Gastroesophageal sphincter (tissue), 4 donors: ENCODE results near the gene LAMA4. TPM values are rescaled to one million over a fixed set of nuclear protein-coding genes. Genes with fewer than 3 reads are reported as not detected.
A peak's percentile ranks its signal among the peaks of the same experiment; 100 is the strongest.

ENCODE experiments used
- ATAC-seq: fragments of 150-250 bp; one replicate; pipeline ENCODE4 v1.9.1; 2016; ENCODE audit warnings: mild to moderate bottlenecking, moderate library complexity
- H3K27ac ChIP-seq, 4 donors: fragments of 200-600 bp; sonication (generic) in 3 of 4; 1 replicate in 3 of 4; 2 replicates in 1 of 4; pipeline ENCODE4 v1.5.1; 2016 to 2019
- H3K27me3 ChIP-seq: fragments of 200-600 bp; sonication (generic); one replicate; pipeline ENCODE4 v1.5.1; 2019
- H3K36me3 ChIP-seq, 2 donors: fragments of 200-600 bp; sonication (generic); one replicate each; pipeline ENCODE4 v1.5.1; 2019; ENCODE audit warnings: control low read depth in 1 of 2
- H3K4me1 ChIP-seq, 3 donors: fragments of 200-600 bp; sonication (generic); 1 replicate in 2 of 3; 2 replicates in 1 of 3; pipeline ENCODE4 v1.5.1; 2016 to 2019; ENCODE audit warnings: control low read depth in 2 of 3
- H3K4me3 ChIP-seq, 2 donors: fragments of 200-600 bp; sonication (generic); one replicate each; pipeline ENCODE4 v1.5.1; 2019; ENCODE audit warnings: mild to moderate bottlenecking in 1 of 2, moderate library complexity in 1 of 2
- H3K9me3 ChIP-seq, 3 donors: fragments of 200-600 bp; sonication (generic); one replicate each; pipeline ENCODE4 v1.5.1; 2017 to 2019; ENCODE audit warnings: control low read depth in 2 of 3
- CTCF ChIP-seq, 4 experiments: fragments of 200-600 bp in 2 of 4; fragments of 450-650 bp in 2 of 4; sonication (generic) in 1 of 4; IDR thresholded peaks; one replicate each; pipeline ENCODE4 v1.5.1; 2017 to 2019; ENCODE audit warnings: antibody characterized with exemption in 4 of 4, mild to moderate bottlenecking in 2 of 4, moderate library complexity in 2 of 4
- EP300 ChIP-seq: sonication (generic); formaldehyde crosslinking; IDR thresholded peaks from one replicate; pipeline ENCODE4 v1.6.1; 2017; ENCODE audit warnings: antibody characterized with exemption, mild to moderate bottlenecking
- POLR2A ChIP-seq, 2 donors: fragments of 450-650 bp; IDR thresholded peaks; one replicate each; pipeline ENCODE4 v1.6.1; 2017; ENCODE audit warnings: antibody characterized with exemption in 2 of 2, mild to moderate bottlenecking in 2 of 2, moderate library complexity in 1 of 2
- POLR2AphosphoS5 ChIP-seq: sonication (generic); formaldehyde crosslinking; IDR thresholded peaks from one replicate; pipeline ENCODE4 v1.6.1; 2017; ENCODE audit warnings: antibody characterized with exemption
- WGBS, 2 donors: methylation state at CpG; one replicate each; pipeline ENCODE4 v1.1.5; 2018; ENCODE audit warnings: low coverage in 1 of 2; 5-methylcytosine and 5-hydroxymethylcytosine counted together
- total RNA-seq, 4 donors: library from RNA; depleted of rRNA; stranded (reverse); fragments of >200 nt; gene quantifications; one replicate each; pipeline ENCODE4 v1.1.0, GENCODE V29; 2016

LAMA4 gene
- total RNA-seq, 4 donors from 2014 or later: 240 to 305 (median 265) TPM

- Histone ChIP-seq H3K9me3 (no peaks in the 10 kb centered on the region), H3K27ac (peak overlapping the region in 1 of 4 donors; percentile 25), H3K4me3 (no peak overlapping the region), H3K4me1 (no peaks in the 10 kb centered on the region), H3K27me3 (no peaks in the 10 kb centered on the region), H3K36me3 (peaks cover 32 to 100% of the 10 kb centered on the region in 2 donors)
- TF ChIP-seq POLR2A (IDR thresholded peaks at IDR 0.05) (no peak), EP300 (no peak), POLR2AphosphoS5 (no peak)
- 79 to 87% methylated on average over 3 to 5 of the region's 7 CpGs for whole genome bisulfite sequencing, 2 donors
- no peak for ATAC-seq
These were observed 81.8 kb downstream of the LAMA4 start for GRCh38 chr6:112172540-112172939.

- no peak overlapping the region for H3K4me3 ChIP-seq
- TF ChIP-seq POLR2AphosphoS5: no peak
- TF ChIP-seq EP300: no peak
- no peak for TF ChIP-seq CTCF (IDR thresholded peaks at IDR 0.05)
- no peak for TF ChIP-seq POLR2A (IDR thresholded peaks at IDR 0.05)
- no peaks in the 10 kb centered on the region for H3K27me3 ChIP-seq
- WGBS, 2 donors: 64 to 100% methylated on average over 1 of the region's 1 CpG
- H3K36me3 ChIP-seq: peaks cover 32 to 100% of the 10 kb centered on the region in 2 donors
- no peak overlapping the region for H3K27ac ChIP-seq
- no peaks in the 10 kb centered on the region for H3K9me3 ChIP-seq
- no peak for ATAC-seq
- no peaks in the 10 kb centered on the region for H3K4me1 ChIP-seq
These were observed 84.8 kb downstream of the LAMA4 start for GRCh38 chr6:112169541-112169940.

- Histone ChIP-seq H3K27me3 (no peaks in the 10 kb centered on the region), H3K4me3 (no peak overlapping the region), H3K9me3 (no peaks in the 10 kb centered on the region), H3K36me3 (peaks cover 11 to 100% of the 10 kb centered on the region in 2 donors), H3K27ac (peak overlapping the region in 3 of 4 donors; percentile 21 to 46 (median 24)), H3K4me1 (no peaks in the 10 kb centered on the region)
- WGBS, 2 donors: 48 to 50% methylated on average over 17 to 20 of the region's 21 CpGs
- ATAC-seq: peak; percentile 66
- TF ChIP-seq EP300 (no peak), CTCF (IDR thresholded peaks at IDR 0.05) (peak; percentile 59 to 78 (median 64))
These were observed 90.8 kb downstream of the LAMA4 start for GRCh38 chr6:112163295-112164257.

- H3K9me3 ChIP-seq: no peaks in the 10 kb centered on the region
- WGBS, 2 donors: 76% methylated on average over 1 of the region's 1 CpG; no CpG with 5 or more reads in 1 of the 2 donors
- peak overlapping the region; percentile 19 to 43 (median 34) for H3K27ac ChIP-seq
- H3K27me3 ChIP-seq: no peaks in the 10 kb centered on the region
- TF ChIP-seq POLR2A (IDR thresholded peaks at IDR 0.05): no peak
- TF ChIP-seq POLR2AphosphoS5: no peak
- no peak for TF ChIP-seq CTCF (IDR thresholded peaks at IDR 0.05)
- TF ChIP-seq EP300: no peak
- peaks cover 4 to 10% (median 6%) of the 10 kb centered on the region in 3 donors for H3K4me1 ChIP-seq
- H3K4me3 ChIP-seq: no peak overlapping the region
- ATAC-seq: no peak
- H3K36me3 ChIP-seq: peaks cover 9 to 95% of the 10 kb centered on the region in 2 donors
These were observed 93.6 kb downstream of the LAMA4 start for GRCh38 chr6:112160745-112161144.

GRCh38 chr6:112156668-112157067 is 97.7 kb downstream of the LAMA4 start:
- TF ChIP-seq POLR2A (IDR thresholded peaks at IDR 0.05): no peak
- TF ChIP-seq EP300: no peak
- ATAC-seq: no peak
- 42 to 74% methylated on average over 2 to 4 of the region's 4 CpGs for WGBS, 2 donors
- Histone ChIP-seq H3K36me3 (peaks cover 3 to 90% of the 10 kb centered on the region in 2 donors), H3K4me3 (no peak overlapping the region), H3K4me1 (peaks cover 4 to 27% (median 6%) of the 10 kb centered on the region in 3 donors), H3K27ac (peak overlapping the region; percentile 48 to 71 (median 68)), H3K27me3 (no peaks in the 10 kb centered on the region), H3K9me3 (no peaks in the 10 kb centered on the region)

- Histone ChIP-seq H3K4me3 (no peak overlapping the region), H3K27ac (peak overlapping the region; percentile 48 to 71 (median 68)), H3K9me3 (no peaks in the 10 kb centered on the region), H3K4me1 (peaks cover 4 to 31% (median 8%) of the 10 kb centered on the region in 3 donors), H3K36me3 (peaks cover 0 to 82% of the 10 kb centered on the region in 2 donors), H3K27me3 (no peaks in the 10 kb centered on the region)
- 25 to 28% methylated on average over 3 of the region's 3 CpGs for WGBS, 2 donors
- ATAC-seq: peak; percentile 40
- TF ChIP-seq POLR2A (IDR thresholded peaks at IDR 0.05): no peak
- TF ChIP-seq EP300: no peak
- TF ChIP-seq CTCF (IDR thresholded peaks at IDR 0.05): no peak
- no peak for TF ChIP-seq POLR2AphosphoS5
These were observed 98.5 kb downstream of the LAMA4 start for GRCh38 chr6:112155886-112156285.
